Thoracic aorta (tissue), 2 donors: ENCODE results near the gene UBE2B. TPM values are rescaled to one million over a fixed set of nuclear protein-coding genes. Genes with fewer than 3 reads are reported as not detected.

Experiments
- ATAC-seq: fragments of 150-250 bp; one replicate; pipeline ENCODE4 v1.8.0; 2017; ENCODE audit warnings: low read depth; ENCODE audit not compliant: insufficient number of reproducible peaks, low FRiP score
- DNase-seq: peaks from one replicate; pipeline ENCODE4 v3.0.0-alpha.2; 2020; ENCODE audit warnings: low spot score
- H3K27ac ChIP-seq, 2 donors: fragments of 200-600 bp; sonication (generic); 1 replicate in 1 of 2; 2 replicates in 1 of 2; pipeline ENCODE4 v1.5.1; 2016; ENCODE audit warnings: mild to moderate bottlenecking in 2 of 2, moderate library complexity in 2 of 2
- H3K27me3 ChIP-seq: fragments of 200-600 bp; sonication (generic); replicated peaks from 2 replicates; pipeline ENCODE4 v1.6.0; 2016; ENCODE audit warnings: mild to moderate bottlenecking; ENCODE audit not compliant: insufficient read depth
- H3K36me3 ChIP-seq: fragments of 200-600 bp; sonication (generic); one replicate; pipeline ENCODE4 v1.5.1; 2016
- H3K4me1 ChIP-seq, 2 donors: fragments of 200-600 bp; sonication (generic); 1 replicate in 1 of 2; 2 replicates in 1 of 2; pipeline versions ENCODE4 v1.5.1 to v1.6.0; 2016; ENCODE audit warnings: low read depth in 2 of 2, mild to moderate bottlenecking in 1 of 2; ENCODE audit not compliant: control insufficient read depth in 1 of 2
- H3K4me3 ChIP-seq: fragments of 200-600 bp; sonication (generic); 2 replicates; pipeline ENCODE4 v1.5.1; 2016; ENCODE audit warnings: mild to moderate bottlenecking
- H3K9me3 ChIP-seq: fragments of 200-600 bp; sonication (generic); 2 replicates; pipeline ENCODE4 v1.5.1; 2016
- CTCF ChIP-seq: fragments of 200-600 bp; sonication (generic); IDR thresholded peaks from one replicate; pipeline ENCODE4 v1.5.1; 2019; ENCODE audit warnings: antibody characterized with exemption
- total RNA-seq, 2 donors: library from RNA; depleted of rRNA; stranded (reverse); fragments of >200 nt; gene quantifications; one replicate each; pipeline versions ENCODE4 v1.1.0 to v1.2.3, GENCODE V29; 2016

UBE2B gene
- total RNA-seq, 2 donors from 2014 or later = 21.1 to 82.1 TPM

- Histone ChIP-seq H3K27me3 (no peaks in the 10 kb centered on the region), H3K27ac (no peak overlapping the region), H3K4me1 (no peaks in the 10 kb centered on the region), H3K36me3 (peaks cover 48% of the 10 kb centered on the region), H3K4me3 (no peak overlapping the region), H3K9me3 (no peaks in the 10 kb centered on the region)
- no peak for DNase-seq
- no peak for ATAC-seq
- TF ChIP-seq CTCF = no peak
Observed at GRCh38 chr5:134387443-134387842, 16.1 kb downstream of the UBE2B start.

- Histone ChIP-seq H3K4me1 (no peaks in the 10 kb centered on the region), H3K36me3 (peaks cover 51% of the 10 kb centered on the region), H3K9me3 (no peaks in the 10 kb centered on the region), H3K27me3 (no peaks in the 10 kb centered on the region), H3K4me3 (no peak overlapping the region), H3K27ac (no peak overlapping the region)
- no peak for TF ChIP-seq CTCF
- ATAC-seq = no peak
- DNase-seq = no peak
Observed at GRCh38 chr5:134392301-134392700, 20.9 kb downstream of the UBE2B start.

GRCh38 chr5:134394932-134395331 lies 23.6 kb downstream of the UBE2B start:
- Histone ChIP-seq H3K27me3 (no peaks in the 10 kb centered on the region), H3K9me3 (no peaks in the 10 kb centered on the region), H3K36me3 (peaks cover 46% of the 10 kb centered on the region), H3K4me3 (no peak overlapping the region), H3K27ac (no peak overlapping the region), H3K4me1 (no peaks in the 10 kb centered on the region)
- no peak for TF ChIP-seq CTCF
- ATAC-seq (no peak), DNase-seq (no peak)

GRCh38 chr5:134396274-134396673 lies 24.9 kb downstream of the UBE2B start:
- Histone ChIP-seq H3K27me3 (no peaks in the 10 kb centered on the region), H3K9me3 (no peaks in the 10 kb centered on the region), H3K36me3 (peaks cover 35% of the 10 kb centered on the region), H3K4me1 (no peaks in the 10 kb centered on the region), H3K4me3 (no peak overlapping the region), H3K27ac (no peak overlapping the region)
- no peak for ATAC-seq
- DNase-seq = no peak
- no peak for TF ChIP-seq CTCF

GRCh38 chr5:134397196-134397595 lies 25.8 kb downstream of the UBE2B start:
- peaks cover 29% of the 10 kb centered on the region for H3K36me3 ChIP-seq
- H3K4me3 ChIP-seq = no peak overlapping the region
- TF ChIP-seq CTCF = no peak
- ATAC-seq (no peak), DNase-seq (no peak)
- no peaks in the 10 kb centered on the region for H3K27me3 ChIP-seq
- H3K9me3 ChIP-seq = no peaks in the 10 kb centered on the region
- H3K4me1 ChIP-seq = no peaks in the 10 kb centered on the region
- H3K27ac ChIP-seq = no peak overlapping the region
